Astrocyte of the cerebellum (primary cell): ENCODE data around the gene LSP1.

Source experiments
- DNase-seq: peaks from one replicate; pipeline ENCODE4 v3.0.0-alpha.2; 2011; ENCODE audit warnings: low read depth
- H3K4me3 ChIP-seq: 2 replicates; pipeline ENCODE4 v1.5.1; 2011; ENCODE audit warnings: mild to moderate bottlenecking, low read depth, low read length, moderate library complexity
- in situ Hi-C: cut with HindIII; loops from 2 replicates; pipeline ENCODE4 v1.10.0; 2017; ENCODE audit warnings: low sequenced_read_pairs
- TF ChIP-seq, protein P1 (sequence below): IDR thresholded peaks from 2 replicates; pipeline ENCODE4 v1.5.1; 2012; ENCODE audit warnings: low read length, low read depth, moderate library complexity, mild to moderate bottlenecking; ENCODE audit errors: missing control alignments

Gene LSP1

DNA sequence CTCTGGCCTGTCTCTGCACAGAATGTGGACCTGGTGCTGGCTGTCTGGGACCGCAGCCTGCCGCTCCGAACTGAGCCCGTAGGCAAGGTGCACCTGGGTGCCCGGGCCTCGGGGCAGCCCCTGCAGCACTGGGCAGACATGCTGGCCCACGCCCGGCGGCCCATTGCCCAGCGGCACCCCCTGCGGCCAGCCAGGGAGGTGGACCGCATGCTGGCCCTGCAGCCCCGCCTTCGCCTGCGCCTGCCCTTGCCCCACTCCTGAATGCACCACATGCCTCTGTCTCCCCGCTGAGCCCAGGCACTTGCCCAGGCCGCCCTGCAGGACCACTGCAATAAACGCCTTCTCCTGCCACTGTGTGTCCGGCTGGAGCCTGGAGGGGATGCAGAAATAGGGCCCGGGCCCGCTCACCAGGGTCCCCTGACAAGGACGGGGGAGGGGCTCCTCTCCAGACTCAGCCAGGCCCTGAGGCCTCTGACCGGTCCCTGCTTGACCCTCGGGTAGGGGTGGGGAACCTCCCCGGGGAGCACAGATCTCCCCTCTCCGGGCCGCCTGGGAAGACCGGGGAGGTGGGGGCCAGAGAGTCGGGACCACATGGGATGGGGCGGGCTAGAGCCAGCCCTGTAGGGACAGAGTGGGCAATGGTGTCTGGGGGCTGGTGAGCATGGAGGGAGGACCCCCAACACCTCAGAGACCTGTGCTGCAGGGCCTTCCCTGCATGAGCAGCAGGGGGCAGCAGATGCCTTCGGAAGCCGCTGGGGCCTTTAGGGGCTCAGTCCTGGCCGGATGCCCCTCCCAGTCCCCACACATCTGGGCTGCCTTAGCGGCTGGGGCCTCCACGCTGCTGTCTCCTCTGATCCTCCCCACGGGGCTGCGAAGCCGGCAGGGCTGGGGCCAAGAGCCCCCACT lies 15.5 kb upstream of the LSP1 start:
- TF ChIP-seq, protein P1, sequence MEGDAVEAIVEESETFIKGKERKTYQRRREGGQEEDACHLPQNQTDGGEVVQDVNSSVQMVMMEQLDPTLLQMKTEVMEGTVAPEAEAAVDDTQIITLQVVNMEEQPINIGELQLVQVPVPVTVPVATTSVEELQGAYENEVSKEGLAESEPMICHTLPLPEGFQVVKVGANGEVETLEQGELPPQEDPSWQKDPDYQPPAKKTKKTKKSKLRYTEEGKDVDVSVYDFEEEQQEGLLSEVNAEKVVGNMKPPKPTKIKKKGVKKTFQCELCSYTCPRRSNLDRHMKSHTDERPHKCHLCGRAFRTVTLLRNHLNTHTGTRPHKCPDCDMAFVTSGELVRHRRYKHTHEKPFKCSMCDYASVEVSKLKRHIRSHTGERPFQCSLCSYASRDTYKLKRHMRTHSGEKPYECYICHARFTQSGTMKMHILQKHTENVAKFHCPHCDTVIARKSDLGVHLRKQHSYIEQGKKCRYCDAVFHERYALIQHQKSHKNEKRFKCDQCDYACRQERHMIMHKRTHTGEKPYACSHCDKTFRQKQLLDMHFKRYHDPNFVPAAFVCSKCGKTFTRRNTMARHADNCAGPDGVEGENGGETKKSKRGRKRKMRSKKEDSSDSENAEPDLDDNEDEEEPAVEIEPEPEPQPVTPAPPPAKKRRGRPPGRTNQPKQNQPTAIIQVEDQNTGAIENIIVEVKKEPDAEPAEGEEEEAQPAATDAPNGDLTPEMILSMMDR = peak; percentile 87
- no peak for DNase-seq
- no peak overlapping the region for H3K4me3 ChIP-seq
- in situ Hi-C loops = no loop called here

DNA sequence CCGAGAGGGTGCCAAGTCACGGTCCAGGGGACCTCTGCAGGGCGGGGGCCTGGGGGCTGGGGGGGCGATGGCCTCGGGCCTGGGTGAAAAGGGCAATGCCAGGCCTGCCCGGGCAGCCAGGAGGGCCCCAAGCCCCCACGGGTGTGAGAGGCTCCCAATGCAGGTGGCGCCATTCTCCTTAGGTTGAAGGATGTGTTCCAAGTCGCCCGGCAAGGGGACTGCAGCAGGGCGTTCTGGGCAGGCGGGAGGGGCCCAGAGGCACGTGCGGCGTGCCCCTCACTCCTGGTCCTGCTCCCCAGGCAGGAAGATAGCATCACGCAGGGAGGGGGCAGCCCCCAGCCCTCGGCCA lies 14.8 kb upstream of the LSP1 start:
- TF ChIP-seq, protein P1 = no peak
- no peak overlapping the region for H3K4me3 ChIP-seq
- no peak for DNase-seq
- in situ Hi-C loops = no loop called here

DNA sequence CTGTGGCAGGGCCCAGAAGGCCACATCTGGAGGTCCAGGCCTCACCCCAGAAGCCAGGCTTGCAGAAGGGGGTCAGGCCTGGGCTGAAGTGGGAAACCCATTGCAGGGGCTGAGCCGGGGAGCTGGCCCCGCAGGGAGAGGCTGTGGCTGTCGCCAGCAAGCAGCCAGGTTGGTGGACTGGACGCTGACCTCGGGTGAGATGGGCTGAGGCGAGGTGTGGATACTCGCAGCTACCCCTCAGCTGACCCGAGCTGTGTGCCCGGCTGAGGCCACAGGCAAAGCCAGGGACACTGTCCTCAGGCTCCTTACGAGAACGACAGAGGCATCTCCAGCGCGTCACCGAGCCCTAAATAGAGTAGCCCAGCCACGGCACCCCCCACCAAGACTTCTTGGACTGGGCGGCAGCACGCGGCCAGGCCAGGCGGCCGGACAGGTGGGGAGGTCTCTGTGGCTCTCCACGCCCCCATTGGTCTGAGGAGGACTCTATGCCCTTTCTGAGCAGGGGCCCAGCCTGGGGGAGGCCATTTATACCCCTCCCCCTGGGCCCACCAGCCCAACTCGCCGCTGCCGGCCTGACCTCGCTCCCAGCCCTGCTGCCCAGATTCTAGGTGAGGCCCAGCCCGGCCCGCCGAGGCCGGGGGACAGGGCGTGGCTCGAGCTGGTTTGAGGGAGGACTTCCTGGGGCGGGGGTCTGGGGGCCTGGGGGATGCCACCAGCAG lies 14.3 kb upstream of the LSP1 start, which contains the start of gene TNNI2:
Gene TNNI2, plus strand, starts transcription at position 556 of the 719 bp plus-strand sequence. CDS start 716 bp downstream, outside the sequence.
- no peak within 1 kb of the TSS for H3K4me3 ChIP-seq
- in situ Hi-C loops = no loop called here
- no peak for DNase-seq
- TF ChIP-seq, protein P1 = no peak

DNA sequence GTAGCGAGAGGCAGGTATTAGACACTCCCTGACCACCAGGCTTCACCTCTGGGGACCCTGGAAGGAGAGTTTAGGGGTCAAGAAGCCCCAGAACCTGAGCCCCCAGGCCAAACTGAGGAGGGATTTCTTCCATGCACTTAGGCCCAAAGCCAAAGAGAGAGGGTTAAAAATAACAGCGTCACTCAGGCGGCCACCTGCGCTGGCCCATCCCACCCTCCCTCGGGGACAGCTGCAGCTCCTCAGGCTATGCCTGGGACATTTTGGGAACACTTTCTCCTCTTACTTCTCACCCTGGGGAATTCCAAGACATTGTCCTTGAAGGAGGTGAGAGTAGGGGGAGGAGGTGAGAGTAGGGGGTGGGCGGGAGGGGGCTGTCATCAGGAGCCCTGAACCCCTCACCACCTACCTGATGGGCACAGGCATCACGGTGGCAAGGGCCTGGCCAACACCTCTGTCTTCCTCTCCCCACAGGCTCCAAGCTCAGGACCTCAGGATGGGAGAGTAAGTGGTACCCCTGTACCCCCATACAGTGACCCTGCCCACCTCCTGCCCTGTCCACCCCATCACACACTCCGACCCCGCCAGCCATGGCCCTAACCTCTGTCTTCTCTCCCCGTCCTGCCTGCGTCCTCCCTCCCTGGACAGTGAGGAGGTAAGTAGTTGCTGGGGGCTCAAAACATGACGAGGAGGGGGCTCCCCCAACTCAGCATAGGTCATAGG lies 13.5 kb upstream of the LSP1 start:
- in situ Hi-C loops = no loop called here
- no peak for DNase-seq
- TF ChIP-seq, protein P1 = no peak
- H3K4me3 ChIP-seq = no peak overlapping the region

DNA sequence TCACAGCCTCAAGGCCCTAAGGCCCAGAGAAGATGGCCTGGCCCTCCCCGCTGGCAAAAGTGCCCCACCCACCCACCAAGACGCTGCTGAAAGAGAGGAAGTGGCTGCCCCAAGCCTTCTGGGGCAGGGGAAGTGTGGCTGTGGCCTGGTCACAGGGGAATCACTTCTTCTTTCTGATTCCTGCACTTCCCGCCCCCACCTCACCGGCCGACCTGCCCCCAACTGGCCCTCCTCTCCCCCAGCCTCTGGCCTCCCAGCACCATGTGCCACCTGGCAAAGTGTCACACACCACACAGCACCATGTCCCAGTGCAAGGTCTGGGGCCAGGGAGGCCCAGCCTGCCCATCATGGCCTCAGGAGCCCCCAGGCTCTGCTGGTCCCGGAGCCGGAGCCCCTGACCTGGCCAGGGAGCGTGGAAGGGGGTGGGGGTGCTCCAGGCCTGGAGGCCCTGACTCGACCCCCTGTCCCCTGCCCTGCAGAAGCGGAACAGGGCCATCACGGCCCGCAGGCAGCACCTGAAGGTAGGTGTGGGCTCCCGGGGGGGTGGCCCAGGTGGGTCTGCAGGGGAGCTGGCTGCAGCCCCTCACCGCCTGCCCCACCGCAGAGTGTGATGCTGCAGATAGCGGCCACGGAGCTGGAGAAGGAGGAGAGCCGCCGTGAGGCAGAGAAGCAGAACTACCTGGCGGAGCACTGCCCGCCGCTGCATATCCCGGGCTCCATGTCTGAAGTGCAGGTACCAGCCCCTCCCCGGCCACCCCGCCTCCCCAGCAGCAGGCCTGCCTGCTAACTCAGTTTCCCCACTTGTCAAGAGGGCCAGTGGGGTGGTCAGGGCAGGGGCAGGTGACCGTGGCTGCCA lies 12.7 kb upstream of the LSP1 start:
- TF ChIP-seq, protein P1 = no peak
- no peak overlapping the region for H3K4me3 ChIP-seq
- in situ Hi-C loops = loop anchor here (10.0 kb wide), 1 partner anchor 205 kb away; no protein-coding TSS in a partner anchor
- DNase-seq = no peak
